ENCODE results near the gene RGS11.

Gene RGS11

GRCh38 chr16:276426-277077 is 808 bp upstream of the RGS11 start:
- no peak for DNase-seq (ENCODE audit: low read depth)
- in situ Hi-C loops (cut with HindIII; ENCODE audit: low sequenced_read_pairs) = no loop called here
- no peak overlapping the region for H3K4me3 ChIP-seq (ENCODE audit: low read depth, low read length)
- no peak for TF ChIP-seq CTCF (IDR thresholded peaks at IDR 0.05; ENCODE audit: low read depth, low read length, missing control alignments)

- in situ Hi-C loops (cut with HindIII; ENCODE audit: low sequenced_read_pairs) = no loop called here
- DNase-seq (ENCODE audit: low read depth) = no peak
- H3K4me3 ChIP-seq (ENCODE audit: low read depth, low read length) = peak overlapping the region; percentile 29
- no peak for TF ChIP-seq CTCF (IDR thresholded peaks at IDR 0.05; ENCODE audit: low read depth, low read length, missing control alignments)
Observed at GRCh38 chr16:275041-275641, 603 bp downstream of the RGS11 start.

DNA sequence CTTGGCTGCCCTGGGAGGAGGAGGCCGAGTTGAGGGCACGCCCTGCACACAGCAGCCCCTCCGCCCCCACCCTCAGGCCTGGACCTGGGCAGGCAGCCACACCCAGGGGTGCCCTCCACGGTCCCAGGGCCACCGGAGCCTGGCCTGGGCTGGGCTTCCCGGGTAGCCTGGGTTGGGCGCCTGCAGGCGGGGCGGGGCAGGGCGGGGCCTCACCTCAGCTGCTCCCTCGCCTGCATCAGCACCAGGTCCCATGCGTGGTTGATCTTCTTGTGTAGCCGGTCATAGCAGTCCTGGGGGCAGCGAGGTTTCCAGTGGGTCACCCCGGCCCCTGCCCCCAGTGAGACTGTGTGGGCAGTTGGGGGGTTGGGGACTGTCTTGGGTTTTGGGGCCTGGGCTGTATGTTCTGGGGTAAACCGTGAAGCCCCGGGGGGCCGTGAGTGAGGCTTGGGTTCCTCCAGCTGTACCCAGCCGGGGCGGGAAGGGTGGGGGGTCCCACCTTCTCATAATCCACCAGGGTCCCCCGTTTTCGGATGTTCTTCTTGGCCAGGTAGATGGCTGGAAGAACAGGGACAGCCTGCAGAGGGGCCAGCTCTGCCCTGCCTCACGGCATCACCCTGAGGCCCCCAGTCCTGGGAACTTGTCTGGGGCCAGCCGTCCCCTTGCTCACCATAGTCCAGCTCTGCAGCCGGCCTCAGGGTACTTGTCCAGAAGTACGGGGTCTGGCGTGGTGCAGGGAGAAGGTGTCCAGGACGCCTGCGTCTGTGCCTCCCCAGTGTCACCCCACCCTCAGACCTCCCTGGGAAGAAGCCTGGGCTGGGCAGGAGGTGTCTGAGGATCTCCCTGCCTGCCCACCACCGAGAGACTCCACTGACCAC is 2.0 kb downstream of the RGS11 start:
- DNase-seq (ENCODE audit: low read depth) = no peak
- TF ChIP-seq CTCF (IDR thresholded peaks at IDR 0.05; ENCODE audit: low read depth, low read length, missing control alignments) = no peak
- in situ Hi-C loops (cut with HindIII; ENCODE audit: low sequenced_read_pairs) = no loop called here
- H3K4me3 ChIP-seq (ENCODE audit: low read depth, low read length) = no peak overlapping the region

GRCh38 chr16:272633-273546 is 2.9 kb downstream of the RGS11 start:
- no peak overlapping the region for H3K4me3 ChIP-seq (ENCODE audit: low read depth, low read length)
- in situ Hi-C loops (cut with HindIII; ENCODE audit: low sequenced_read_pairs) = no loop called here
- no peak for DNase-seq (ENCODE audit: low read depth)
- no peak for TF ChIP-seq CTCF (IDR thresholded peaks at IDR 0.05; ENCODE audit: low read depth, low read length, missing control alignments)

GRCh38 chr16:270381-271255 is 5.1 kb downstream of the RGS11 start:
- in situ Hi-C loops (cut with HindIII; ENCODE audit: low sequenced_read_pairs) = no loop called here

More at GRCh38 chr16:270381-271255, 5.1 kb downstream of the RGS11 start:
- DNase-seq (ENCODE audit: low read depth) = no peak
- TF ChIP-seq CTCF (IDR thresholded peaks at IDR 0.05; ENCODE audit: low read depth, low read length, missing control alignments) = no peak
- H3K4me3 ChIP-seq (ENCODE audit: low read depth, low read length) = no peak overlapping the region

Measured in astrocyte of the cerebellum (primary cell).